DOHH2 (cell line): ENCODE data around the gene C3orf20.
"Not testable (repeated sequence)": the region's sequence is repeated elsewhere in the genome, so short reads cannot be mapped to it uniquely, and the experiment has no call there.

Experiments used
- H3F3A ChIP-seq: fragments of 200-600 bp; sonication (generic), shearing (Covaris generic); 2 replicates; pipeline ENCODE4 v1.6.0; 2016; ENCODE audit warnings: antibody characterized with exemption, mild to moderate bottlenecking; ENCODE audit not compliant: control insufficient read depth, insufficient read depth
- H3K27ac ChIP-seq: fragments of 200-600 bp; sonication (generic); 2 replicates; pipeline ENCODE4 v1.5.1; 2014; ENCODE audit warnings: low read depth, mild to moderate bottlenecking, low read length, moderate library complexity
- H3K27me3 ChIP-seq: fragments of 200-600 bp; sonication (generic); 2 replicates; pipeline ENCODE4 v1.6.1; 2014; ENCODE audit warnings: mild to moderate bottlenecking, low read length, mixed read lengths; ENCODE audit not compliant: control insufficient read depth
- H3K36me3 ChIP-seq: fragments of 200-600 bp; sonication (generic); 2 replicates; pipeline ENCODE4 v1.6.1; 2014; ENCODE audit warnings: mild to moderate bottlenecking, low read length, moderate library complexity, mixed read lengths; ENCODE audit not compliant: control insufficient read depth
- H3K4me1 ChIP-seq: fragments of 200-600 bp; sonication (generic); 2 replicates; pipeline ENCODE4 v1.6.1; 2014; ENCODE audit warnings: mild to moderate bottlenecking, low read length, mixed read lengths; ENCODE audit not compliant: control insufficient read depth
- H3K4me2 ChIP-seq: fragments of 200-600 bp; sonication (generic); 2 replicates; pipeline ENCODE4 v1.6.0; 2014; ENCODE audit warnings: mild to moderate bottlenecking, low read length, moderate library complexity
- H3K4me3 ChIP-seq: fragments of 200-600 bp; sonication (generic); 2 replicates; pipeline ENCODE4 v1.5.1; 2014; ENCODE audit warnings: mild to moderate bottlenecking, low read length, mixed read lengths
- H3K79me2 ChIP-seq: fragments of 200-600 bp; sonication (generic); 2 replicates; pipeline ENCODE4 v1.6.1; 2014; ENCODE audit warnings: mild to moderate bottlenecking, low read length, mixed read lengths; ENCODE audit not compliant: control insufficient read depth
- H3K9me2 ChIP-seq: fragments of 200-600 bp; sonication (generic); replicated peaks from 2 replicates; pipeline ENCODE4 v1.6.1; 2014; ENCODE audit warnings: mild to moderate bottlenecking, low read length, mixed read lengths; ENCODE audit not compliant: control insufficient read depth
- H3K9me3 ChIP-seq: fragments of 200-600 bp; sonication (generic); 2 replicates; pipeline ENCODE4 v1.6.1; 2014; ENCODE audit warnings: antibody characterized with exemption, low read length, mixed read lengths; ENCODE audit not compliant: control insufficient read depth, insufficient read depth
- H4K20me1 ChIP-seq: fragments of 200-600 bp; sonication (generic); 2 replicates; pipeline ENCODE4 v1.6.0; 2014; ENCODE audit warnings: low read depth, mild to moderate bottlenecking, antibody characterized with exemption, low read length, moderate library complexity; ENCODE audit not compliant: control insufficient read depth, insufficient read depth
- EZH2phosphoT487 ChIP-seq: fragments of 200-600 bp; sonication (generic); IDR thresholded peaks from 2 replicates; pipeline ENCODE4 v1.6.1; 2017; ENCODE audit warnings: borderline replicate concordance, mild to moderate bottlenecking, antibody characterized with exemption, low read length, moderate library complexity, mixed read lengths
- TF ChIP-seq, protein P1 (sequence below): fragments of 200-600 bp; sonication (generic); IDR thresholded peaks from one replicate; pipeline ENCODE4 v1.5.1; 2014; ENCODE audit warnings: antibody characterized with exemption, mild to moderate bottlenecking, low read depth, low read length; ENCODE audit not compliant: poor library complexity, severe bottlenecking

C3orf20 gene

DNA sequence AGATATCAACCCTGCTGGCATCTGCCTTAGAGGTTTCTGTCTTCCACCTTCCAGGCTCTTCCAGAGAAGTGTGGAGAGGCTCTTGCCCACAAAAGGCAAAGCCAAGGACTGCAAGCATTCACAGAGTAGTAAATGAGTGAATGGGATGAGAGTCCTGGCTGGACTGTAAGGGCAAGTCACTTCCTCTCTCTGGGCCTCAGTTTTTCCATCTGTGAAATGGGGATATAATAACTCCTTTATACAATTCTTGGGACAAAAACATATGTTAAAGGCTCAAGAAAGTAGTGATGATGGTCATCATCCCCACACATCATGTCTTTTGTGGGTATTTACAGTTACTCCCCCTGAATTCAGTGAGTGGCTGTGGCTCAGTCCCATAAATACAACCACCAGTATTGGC, 133.1 kb downstream of the C3orf20 start:
- H3F3A ChIP-seq = no peaks in the 10 kb centered on the region
- peaks cover 35% of the 10 kb centered on the region for H3K27me3 ChIP-seq
- H4K20me1 ChIP-seq = no peaks in the 10 kb centered on the region
- TF ChIP-seq, protein P1, sequence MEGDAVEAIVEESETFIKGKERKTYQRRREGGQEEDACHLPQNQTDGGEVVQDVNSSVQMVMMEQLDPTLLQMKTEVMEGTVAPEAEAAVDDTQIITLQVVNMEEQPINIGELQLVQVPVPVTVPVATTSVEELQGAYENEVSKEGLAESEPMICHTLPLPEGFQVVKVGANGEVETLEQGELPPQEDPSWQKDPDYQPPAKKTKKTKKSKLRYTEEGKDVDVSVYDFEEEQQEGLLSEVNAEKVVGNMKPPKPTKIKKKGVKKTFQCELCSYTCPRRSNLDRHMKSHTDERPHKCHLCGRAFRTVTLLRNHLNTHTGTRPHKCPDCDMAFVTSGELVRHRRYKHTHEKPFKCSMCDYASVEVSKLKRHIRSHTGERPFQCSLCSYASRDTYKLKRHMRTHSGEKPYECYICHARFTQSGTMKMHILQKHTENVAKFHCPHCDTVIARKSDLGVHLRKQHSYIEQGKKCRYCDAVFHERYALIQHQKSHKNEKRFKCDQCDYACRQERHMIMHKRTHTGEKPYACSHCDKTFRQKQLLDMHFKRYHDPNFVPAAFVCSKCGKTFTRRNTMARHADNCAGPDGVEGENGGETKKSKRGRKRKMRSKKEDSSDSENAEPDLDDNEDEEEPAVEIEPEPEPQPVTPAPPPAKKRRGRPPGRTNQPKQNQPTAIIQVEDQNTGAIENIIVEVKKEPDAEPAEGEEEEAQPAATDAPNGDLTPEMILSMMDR = no peak
- TF ChIP-seq EZH2phosphoT487 = no peak
- H3K27ac ChIP-seq = no peak overlapping the region
- peaks cover 5% of the 10 kb centered on the region; the same call in 1 of the 2 replicates for H3K4me1 ChIP-seq
- no peaks in the 10 kb centered on the region for H3K9me2 ChIP-seq
- H3K9me3 ChIP-seq = no peaks in the 10 kb centered on the region
- no peaks in the 10 kb centered on the region for H3K79me2 ChIP-seq
- H3K4me2 ChIP-seq = no peak overlapping the region
- no peak overlapping the region for H3K4me3 ChIP-seq
- no peaks in the 10 kb centered on the region for H3K36me3 ChIP-seq

DNA sequence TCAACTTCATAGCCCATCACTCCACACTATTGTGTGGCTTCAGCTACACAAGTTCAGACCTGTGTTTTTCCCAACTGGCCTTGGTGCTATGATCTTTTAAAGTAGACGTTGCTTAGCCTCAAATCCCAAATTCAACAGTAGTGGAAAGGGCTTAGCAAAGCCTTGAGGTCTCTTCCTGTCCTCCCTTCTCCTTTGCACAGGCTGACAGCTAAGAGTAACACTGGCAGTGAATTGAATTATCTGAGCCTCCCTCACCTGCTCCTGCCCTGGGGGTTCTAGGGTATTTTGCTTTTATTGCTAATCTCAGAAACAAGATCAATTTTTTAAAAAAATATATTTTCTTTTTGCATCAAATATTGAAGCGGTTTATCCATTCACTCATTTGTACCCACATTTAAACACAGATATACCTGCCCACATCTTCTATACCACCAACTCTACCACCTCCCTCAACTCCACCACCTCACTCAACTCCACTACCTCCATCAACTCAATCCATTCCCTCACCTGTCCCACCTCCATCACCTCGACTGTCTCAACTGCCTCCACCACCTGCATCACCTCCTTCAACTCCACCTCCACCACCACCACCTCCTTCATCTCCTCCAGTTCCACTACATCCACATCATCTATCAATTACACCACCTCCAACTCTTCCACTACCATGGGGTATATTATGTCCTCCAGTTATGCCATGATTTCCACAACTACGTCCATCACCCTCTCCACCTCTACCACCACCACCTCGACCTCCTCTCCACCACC, 133.7 kb downstream of the C3orf20 start:
- no peak for TF ChIP-seq EZH2phosphoT487
- TF ChIP-seq, protein P1 = no peak
- Histone ChIP-seq H3K4me3 (no peak overlapping the region), H3K4me2 (no peak overlapping the region), H3K36me3 (no peaks in the 10 kb centered on the region), H3K9me2 (no peaks in the 10 kb centered on the region), H4K20me1 (no peaks in the 10 kb centered on the region), H3K4me1 (peaks cover 5% of the 10 kb centered on the region; the same call in 1 of the 2 replicates), H3K27ac (no peak overlapping the region), H3K9me3 (no peaks in the 10 kb centered on the region), H3K79me2 (no peaks in the 10 kb centered on the region), H3F3A (no peaks in the 10 kb centered on the region), H3K27me3 (peaks cover 28% of the 10 kb centered on the region)

DNA sequence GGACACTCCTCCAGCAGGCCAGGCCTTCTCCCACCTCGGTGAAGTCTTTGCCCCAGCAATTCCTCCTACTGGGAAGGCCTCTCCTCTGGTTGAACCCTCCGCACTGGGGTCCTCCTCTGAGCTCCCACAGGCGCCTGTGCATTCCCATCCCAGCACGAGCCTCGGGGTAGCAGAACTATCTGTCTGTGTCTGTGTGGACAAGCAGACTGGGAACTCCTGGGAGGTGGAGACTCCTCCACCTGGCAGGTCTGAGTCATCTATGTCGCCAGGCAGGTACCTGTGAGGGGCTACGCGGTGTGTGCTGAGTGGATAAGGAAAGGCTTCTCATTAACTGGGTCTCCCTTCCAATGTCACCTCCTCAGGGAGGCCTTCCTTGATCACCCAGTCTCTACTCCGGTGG, 134.7 kb downstream of the C3orf20 start:
- H3F3A ChIP-seq, H3K79me2 ChIP-seq, H3K9me3 ChIP-seq, H3K4me1 ChIP-seq, H3K36me3 ChIP-seq, H4K20me1 ChIP-seq, H3K4me2 ChIP-seq, H3K9me2 ChIP-seq, H3K27ac ChIP-seq, H3K4me3 ChIP-seq: not testable (repeated sequence)
- peaks cover 21% of the 10 kb centered on the region for H3K27me3 ChIP-seq

DNA sequence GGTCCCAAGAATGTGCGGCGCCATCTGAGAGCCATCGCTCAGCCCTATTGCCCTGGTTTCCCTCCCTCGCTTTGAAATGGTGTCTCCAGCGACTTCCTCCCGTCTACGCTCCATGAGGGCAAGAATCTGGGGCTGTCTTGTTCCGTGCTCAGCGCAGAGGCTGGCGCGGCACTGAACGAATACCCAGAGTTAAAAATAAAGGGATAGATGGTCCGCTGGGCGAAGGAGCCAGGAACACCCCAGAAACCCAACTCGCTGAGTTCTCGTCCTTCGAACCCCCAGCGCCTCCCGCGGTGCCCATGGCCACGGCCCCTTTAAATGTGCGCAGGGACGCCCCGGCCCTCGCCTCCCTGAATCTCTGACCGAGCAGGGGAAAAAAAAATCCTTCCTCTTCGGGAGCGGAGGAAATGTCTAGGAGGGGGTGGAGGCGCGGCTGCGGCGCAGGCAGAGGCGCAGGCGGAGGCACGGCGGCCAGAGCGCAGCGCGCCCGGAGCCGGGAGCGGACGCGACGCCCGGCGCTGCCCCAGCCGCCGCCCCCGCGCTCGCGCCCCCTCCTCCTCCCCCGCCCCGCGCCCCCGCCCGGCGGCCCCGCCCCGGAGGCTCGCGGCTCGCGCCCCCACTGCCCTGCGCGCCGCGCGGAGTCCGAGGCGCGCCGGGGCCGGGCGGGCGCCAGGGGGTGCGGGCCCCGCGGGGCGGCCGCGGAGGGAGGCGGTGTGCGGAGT, 135.3 kb downstream of the C3orf20 start:
- Histone ChIP-seq H3K27me3 (peaks cover 18% of the 10 kb centered on the region), H3K4me2 (no peak overlapping the region)
- no peak for TF ChIP-seq EZH2phosphoT487
- TF ChIP-seq, protein P1 = no peak

More for the DNA sequence above, 135.3 kb downstream of the C3orf20 start:
- no peaks in the 10 kb centered on the region for H3F3A ChIP-seq
- H3K4me3 ChIP-seq = no peak overlapping the region
- no peaks in the 10 kb centered on the region for H3K79me2 ChIP-seq
- no peaks in the 10 kb centered on the region for H3K4me1 ChIP-seq
- no peaks in the 10 kb centered on the region for H3K9me2 ChIP-seq
- no peak overlapping the region for H3K27ac ChIP-seq
- H4K20me1 ChIP-seq = no peaks in the 10 kb centered on the region
- H3K36me3 ChIP-seq = no peaks in the 10 kb centered on the region
- no peaks in the 10 kb centered on the region for H3K9me3 ChIP-seq
